GM19328 (cell line): ENCODE measurements around the gene EDA.

Experiments used
- ATAC-seq: cut with Tn5 transposase; IDR thresholded peaks from one replicate; pipeline ENCODE4 v1.9.1; 2021; ENCODE audit warnings: mild to moderate bottlenecking, moderate library complexity; ENCODE audit not compliant: unreplicated experiment

The EDA gene

GRCh38 chrX:69615779-69616456 lies at the start of gene EDA:
Gene EDA (plus strand): TSS chrX:69616113.
- ATAC-seq: no peak

- no peak for ATAC-seq
These were observed 47.1 kb upstream of the EDA start for GRCh38 chrX:69568828-69569227.

DNA sequence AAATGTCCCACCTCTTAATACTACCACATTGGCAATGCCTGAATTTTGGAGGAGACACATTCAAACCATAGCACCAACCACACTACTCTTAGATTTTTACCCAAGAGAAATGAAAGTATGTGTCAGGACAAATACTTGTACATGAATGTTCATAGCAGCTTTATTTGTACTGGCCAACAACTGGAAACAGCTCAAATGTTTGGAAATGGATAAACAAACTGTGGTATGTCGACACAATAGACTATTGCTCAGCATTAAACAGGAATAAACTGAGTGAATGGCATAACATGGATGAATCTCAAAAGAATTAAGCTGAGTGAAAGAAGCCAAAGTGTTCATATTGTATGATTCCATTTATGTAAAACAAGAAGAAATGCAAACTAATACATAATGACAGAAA lies 18.5 kb upstream of the EDA start:
- no peak for ATAC-seq

GRCh38 chrX:69600182-69600581 lies 15.7 kb upstream of the EDA start:
- ATAC-seq: no peak

DNA sequence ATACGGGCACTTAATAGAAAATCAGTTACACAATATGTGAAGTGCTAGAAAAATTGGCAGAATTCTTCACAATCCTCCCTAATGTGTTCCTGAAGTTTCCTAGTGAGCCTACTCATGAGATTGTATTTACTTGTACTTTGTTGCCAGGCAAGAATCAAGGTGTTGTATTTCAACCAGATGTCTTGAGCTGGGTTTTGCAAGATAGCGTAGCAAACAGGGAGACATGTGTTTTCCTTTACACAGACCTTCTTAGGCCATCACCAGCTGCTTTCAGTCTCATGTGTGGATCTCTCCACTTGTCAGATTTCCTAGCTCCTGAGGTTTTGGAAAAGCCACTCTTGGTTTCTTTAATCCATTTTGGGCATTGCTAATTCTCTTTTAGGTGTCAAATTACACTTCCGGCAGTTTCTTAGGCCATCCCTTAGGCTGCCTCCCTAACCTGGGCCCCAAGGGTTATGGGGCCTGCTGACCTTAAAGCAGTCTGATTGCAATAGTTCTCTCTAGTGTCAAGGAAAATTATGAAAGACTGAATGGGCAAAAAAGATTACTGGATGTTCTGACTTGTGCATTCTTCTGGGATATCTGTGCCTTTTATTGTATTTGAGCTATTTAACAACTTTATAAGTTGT lies 12.2 kb upstream of the EDA start:
- ATAC-seq: no peak

DNA sequence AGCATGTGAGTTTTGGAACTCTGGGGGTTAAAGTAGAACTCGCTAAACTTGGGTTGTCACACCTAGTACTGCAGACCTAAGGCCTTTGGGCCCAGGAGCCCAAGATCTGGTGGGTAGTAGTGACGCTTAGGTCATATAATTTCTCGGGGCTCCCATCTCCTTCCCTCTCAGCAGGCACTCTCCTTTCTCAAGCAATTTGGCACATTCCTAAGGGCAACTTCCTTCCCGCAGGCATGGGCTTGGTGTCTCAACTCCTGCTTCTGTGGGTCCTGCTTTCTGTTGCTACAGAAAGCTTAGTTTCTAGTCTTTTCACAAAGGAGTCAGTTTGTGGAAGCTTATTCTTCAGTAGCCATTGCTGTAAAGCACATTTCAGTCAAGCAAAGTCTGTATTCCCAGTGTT lies 10.4 kb upstream of the EDA start:
- no peak for ATAC-seq

- ATAC-seq: no peak
These were observed 8.3 kb upstream of the EDA start for GRCh38 chrX:69607616-69608015.

DNA sequence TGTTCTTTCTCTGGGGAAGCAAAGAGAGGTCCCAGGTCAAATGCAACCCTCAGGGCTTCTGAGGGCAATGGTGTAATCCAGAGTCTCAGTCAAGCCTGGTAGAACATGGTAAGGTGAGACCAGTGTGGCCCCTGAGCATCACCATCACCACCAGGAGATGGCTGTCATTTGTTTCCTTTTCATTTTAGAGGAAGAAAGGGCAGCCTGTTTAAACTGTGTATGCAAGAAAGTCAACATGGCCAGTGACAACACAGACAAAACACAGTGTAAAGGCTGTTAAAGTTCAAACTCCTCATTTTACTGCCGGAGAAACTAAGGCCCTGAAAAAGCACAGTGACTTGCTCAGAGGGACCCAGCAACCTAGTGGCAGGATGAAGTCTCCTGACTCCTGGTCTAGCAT lies 2.0 kb upstream of the EDA start:
- no peak for ATAC-seq

- ATAC-seq: no peak
These were observed 1.0 kb upstream of the EDA start for GRCh38 chrX:69614886-69615285.

- no peak for ATAC-seq
These were observed 571 bp upstream of the EDA start for GRCh38 chrX:69615342-69615741.

DNA sequence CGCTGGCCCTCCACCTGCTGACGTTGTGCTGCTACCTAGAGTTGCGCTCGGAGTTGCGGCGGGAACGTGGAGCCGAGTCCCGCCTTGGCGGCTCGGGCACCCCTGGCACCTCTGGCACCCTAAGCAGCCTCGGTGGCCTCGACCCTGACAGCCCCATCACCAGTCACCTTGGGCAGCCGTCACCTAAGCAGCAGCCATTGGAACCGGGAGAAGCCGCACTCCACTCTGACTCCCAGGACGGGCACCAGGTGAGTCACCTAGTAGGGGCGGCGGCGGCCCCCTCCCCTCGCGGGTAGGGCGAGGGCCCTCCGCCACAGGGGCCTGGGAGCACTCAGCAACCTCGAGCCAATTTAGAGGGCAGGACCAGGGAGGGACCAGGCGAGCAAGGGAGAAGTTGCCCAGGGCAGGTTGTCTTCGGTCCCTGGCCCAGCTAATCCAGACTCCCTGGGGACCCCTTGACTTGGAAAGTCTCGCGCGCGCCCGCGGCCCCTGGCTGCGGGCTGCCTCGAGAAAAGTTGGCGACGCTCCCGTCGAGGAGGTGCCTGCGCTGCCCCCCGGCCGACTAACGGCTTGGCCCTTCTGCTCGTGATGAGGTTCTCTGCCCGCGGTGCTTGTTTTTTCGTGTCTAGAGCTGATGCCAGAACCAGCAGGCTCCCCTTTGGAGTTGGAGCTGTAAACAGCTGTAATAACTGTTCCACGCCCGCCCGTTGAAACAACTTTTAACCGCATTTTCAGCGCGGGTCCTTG lies 717 bp downstream of the EDA start:
- ATAC-seq: no peak

DNA sequence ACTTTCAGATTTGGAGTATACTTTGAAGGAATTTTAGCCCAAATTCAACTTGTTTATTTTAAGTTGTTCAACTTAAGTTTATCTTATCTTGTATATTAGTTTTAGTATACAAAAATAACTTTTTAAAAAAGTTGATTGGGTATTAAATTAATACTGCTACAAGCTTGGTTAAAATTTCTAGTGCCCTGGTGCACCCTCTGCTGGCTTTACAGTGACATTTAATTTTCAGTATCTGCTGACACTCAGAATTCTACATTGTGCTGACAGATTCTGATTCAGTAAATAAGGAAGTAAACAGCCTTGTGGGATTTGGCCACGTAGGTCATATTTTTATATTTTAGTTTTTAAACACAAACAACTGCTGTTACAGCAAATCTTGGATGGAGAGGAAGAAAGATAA lies 2.9 kb downstream of the EDA start:
- no peak for ATAC-seq

DNA sequence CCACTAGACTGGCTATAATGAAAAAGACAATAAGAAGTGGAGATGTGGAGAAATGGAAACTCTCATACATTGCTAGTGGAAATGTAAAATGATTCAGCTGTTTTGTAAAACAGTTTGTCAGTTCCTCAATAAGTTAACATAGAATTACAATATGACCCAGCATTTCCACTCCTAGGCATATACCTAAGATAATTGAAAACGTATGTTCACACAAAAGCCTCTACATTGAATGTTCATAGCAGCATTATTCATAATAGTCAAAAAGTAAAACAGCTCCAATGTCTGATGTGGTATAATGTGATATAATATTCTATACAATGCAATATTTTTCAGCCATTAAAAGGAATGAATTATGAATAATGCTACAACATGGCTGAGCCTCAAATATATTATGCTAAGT lies 10.2 kb downstream of the EDA start:
- no peak for ATAC-seq

- ATAC-seq: no peak
These were observed 11.8 kb downstream of the EDA start for GRCh38 chrX:69627744-69628143.

GRCh38 chrX:69630147-69630546 lies 14.2 kb downstream of the EDA start:
- no peak for ATAC-seq

DNA sequence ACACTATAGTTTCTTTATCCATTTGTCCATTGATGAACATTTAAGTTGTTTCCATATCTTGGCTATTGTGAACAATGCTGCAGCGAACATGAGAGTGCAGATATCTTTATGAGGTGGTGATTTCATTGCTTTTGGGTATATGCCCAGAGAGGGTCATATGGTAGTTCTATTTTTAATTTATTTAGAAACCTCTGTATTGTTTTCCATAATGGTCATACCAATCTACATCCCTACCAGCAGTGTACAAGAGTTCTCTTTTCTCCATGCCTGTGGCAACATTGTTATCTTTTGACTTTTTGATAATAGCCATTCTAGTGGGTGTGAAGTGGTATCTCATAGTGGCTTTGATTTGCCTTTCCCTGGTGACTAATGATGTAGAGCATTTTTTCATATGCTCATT lies 48.8 kb downstream of the EDA start:
- ATAC-seq: no peak

DNA sequence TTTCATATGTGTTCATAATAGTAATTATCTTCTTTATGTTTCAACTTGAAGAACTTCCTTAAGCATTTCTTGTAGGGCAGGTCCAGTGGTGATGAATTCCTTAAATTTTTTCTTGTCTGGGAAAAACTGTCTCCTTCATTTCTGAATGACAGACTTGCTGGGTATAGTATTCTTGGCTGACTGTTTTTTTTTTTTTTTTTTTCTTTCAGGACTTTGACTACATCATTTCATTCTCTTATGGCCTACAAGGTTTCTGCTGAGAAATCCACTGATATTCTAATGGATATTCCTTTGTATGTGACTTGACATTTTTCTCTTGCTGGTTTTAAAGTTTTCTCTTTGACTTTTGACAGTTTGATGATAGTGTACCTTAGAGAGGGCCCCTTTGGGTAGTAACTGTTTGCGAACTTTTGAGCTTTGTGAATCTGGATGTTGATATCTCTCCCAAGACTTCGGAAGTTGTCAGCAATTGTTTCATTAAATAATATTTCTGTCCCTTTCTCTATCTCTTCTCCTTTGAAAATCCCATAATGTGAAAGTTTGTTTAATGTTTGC lies 54.2 kb downstream of the EDA start:
- no peak for ATAC-seq

- ATAC-seq: no peak
These were observed 59.0 kb downstream of the EDA start for GRCh38 chrX:69674891-69675290.

GRCh38 chrX:69705818-69706217 lies 89.9 kb downstream of the EDA start:
- ATAC-seq: no peak

DNA sequence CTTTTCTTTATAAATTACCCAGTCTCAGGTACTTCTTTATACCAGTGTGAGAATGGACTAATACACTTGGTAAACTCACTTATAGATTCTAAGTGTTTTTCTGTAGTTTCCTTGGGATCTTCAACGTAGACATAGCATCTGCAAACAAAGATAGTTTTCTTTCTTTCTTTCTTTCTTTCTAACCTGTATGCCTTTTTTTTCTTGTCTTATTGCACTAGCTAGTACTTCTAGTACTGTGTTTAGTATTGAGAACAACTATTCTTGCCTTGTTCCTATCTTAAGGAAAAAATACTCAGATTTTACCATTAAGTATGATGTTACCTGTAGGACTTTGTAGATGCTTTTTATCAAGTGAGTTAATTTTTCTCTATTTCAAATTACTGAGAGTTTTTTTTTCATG lies 102.2 kb downstream of the EDA start:
- ATAC-seq: no peak

DNA sequence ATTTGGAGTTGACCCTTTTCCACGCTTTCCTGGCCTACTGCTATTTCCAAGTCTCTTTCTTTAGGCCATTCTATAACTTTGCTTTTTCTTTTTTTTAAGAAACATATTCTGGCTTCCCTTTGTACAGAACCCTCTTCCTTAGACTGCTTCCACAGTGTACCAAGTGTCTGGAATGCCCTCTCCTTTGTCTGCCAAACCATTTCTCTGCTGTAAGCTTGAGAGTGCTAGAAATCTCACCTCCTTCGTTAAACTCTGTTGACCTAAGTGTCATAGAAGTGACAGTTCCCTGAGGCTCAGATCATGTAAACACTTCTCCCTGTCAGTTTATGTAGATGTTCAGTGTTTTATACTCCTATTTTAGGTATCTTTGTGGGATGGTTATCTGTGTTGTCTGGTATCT lies 108.4 kb downstream of the EDA start:
- no peak for ATAC-seq

- ATAC-seq: no peak
These were observed 124.4 kb downstream of the EDA start for GRCh38 chrX:69740317-69740716.
